Activated CD4-positive, alpha-beta T cell treated with anti-CD3 and anti-CD28 coated beads for 1 hour (primary cell): Measurements from ENCODE around the gene KIF11.
A peak's percentile ranks its signal among the peaks of the same experiment; 100 is the strongest.
"Not testable (repeated sequence)": the region's sequence is repeated elsewhere in the genome, so short reads cannot be mapped to it uniquely, and the experiment has no call there.

ENCODE experiments used
- DNase-seq: peaks from one replicate; pipeline ENCODE4 v3.0.0-alpha.2; 2020

Gene KIF11

DNA sequence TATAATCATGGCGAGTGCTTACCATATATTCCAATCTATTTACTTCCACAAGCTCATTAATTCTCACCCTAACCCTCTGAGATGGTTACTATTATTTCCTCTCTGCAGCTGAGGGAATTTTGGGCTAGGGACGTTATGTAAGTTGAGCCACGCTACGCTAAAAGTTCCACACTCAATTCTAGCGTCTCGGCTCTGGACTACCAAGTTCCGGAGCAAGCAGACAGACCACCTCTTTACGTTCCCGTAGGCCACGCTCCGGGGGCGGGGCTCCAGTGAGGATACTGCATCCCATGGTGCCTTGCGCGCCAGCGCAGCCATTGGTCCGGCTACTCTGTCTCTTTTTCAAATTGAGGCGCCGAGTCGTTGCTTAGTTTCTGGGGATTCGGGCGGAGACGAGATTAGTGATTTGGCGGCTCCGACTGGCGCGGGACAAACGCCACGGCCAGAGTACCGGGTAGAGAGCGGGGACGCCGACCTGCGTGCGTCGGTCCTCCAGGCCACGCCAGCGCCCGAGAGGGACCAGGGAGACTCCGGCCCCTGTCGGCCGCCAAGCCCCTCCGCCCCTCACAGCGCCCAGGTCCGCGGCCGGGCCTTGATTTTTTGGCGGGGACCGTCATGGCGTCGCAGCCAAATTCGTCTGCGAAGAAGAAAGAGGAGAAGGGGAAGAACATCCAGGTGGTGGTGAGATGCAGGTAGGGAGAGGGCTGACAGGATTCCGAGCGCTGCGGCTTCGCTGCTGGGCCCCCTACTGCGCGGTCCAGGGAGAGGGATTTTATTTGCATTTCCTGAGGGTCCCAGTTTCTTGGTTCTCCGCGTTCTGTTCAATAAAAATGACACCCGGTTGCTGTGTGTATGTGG, at the start of gene KIF11:
TSS of gene KIF11 (plus strand) at position 370 of the 858 bp plus-strand sequence. CDS start at position 616, 246 bp downstream.
- peak; percentile 91 for DNase-seq

DNA sequence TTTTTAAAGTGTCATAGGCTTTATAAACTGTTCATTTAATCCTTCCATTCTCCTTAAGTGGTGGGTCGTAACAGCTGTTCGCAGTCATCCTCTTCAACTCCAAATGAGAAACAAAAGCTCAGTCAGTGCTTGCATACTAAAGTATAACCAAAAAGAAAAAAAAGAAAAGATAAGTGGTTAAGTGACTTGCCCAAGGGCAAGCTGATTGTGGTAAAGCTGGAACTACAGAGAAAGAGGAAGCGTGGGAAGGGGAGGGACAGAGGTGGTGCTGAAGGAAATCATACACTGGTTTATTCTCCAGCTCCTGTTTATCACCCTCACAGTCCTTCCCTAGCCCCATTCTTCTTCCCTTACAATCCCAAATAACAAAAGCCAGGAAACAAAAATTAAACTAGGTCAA, 48.6 kb upstream of the KIF11 start:
- DNase-seq: no peak

DNA sequence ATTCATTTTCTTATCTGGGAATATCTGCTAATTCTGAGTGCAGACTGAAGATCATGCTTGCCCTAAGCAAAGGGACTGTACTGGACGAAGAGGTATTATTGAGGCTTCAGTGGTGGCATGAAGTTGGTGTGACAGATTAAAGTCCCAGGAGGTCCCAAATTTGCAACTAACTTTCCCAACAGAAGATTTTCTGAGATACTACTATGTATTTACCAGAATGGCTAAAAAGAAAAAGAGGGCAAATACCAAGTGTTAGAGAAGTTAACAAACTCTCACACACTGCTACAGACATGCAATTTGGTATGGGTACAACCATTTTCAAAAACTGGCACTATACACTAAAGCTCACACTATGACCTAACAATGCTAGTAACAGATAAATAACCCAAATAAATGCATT, 47.4 kb upstream of the KIF11 start:
- no peak for DNase-seq

DNA sequence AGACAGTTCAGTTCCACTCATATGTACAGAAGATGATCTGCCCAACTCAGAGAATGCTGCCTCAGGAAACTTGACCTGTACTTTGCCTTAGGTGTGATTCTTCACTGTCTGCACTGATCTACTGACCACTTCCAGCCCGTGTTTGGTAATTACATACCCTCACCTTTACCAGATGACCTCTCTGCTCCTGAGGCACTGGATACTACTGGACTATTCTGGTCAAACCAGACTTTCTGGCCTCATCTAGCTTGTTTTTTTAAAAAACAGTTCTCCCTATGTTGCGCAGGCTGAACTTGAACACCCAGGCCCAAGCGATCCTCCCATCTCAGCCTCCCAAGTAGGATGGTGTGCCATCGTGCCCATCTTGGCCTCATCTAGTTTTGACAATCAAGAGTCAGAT, 45.3 kb upstream of the KIF11 start:
- DNase-seq: no peak

DNA sequence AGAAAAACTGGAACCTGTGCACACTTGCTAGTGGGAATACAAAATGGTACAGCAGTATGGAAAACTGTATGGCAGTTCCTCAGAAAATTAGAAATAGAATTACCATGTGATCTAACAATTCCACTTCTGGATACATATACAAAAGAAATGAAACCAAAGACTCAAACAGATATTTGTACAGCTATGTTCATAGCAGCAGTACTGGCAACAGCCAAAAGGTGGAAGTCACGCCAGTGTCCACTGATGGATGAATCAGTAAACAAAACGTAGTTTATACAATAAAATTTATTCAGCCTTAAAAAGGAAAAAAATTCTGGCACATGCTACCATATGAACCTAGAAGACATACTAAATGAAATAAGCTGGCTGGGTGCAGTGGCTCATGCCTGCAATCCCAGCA, 42.0 kb upstream of the KIF11 start:
- no peak for DNase-seq

DNA sequence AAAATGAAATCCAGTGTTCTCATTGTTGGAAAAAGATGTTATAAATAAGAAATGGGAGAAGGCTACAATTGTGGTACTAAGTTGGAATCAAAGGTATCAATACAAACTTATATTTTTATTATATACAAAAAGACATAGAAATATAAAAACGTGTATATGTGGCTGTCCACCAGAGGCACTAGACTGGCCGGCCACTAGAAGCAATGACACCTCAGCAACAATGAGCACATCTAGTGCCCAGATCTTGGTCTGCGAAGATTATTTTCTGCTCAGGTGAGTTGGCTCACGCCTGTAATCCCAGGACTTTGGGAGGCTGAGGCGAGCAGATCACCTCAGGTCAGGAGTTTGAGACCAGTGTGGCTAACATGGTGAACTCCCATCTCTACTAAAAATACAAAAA, 40.6 kb upstream of the KIF11 start:
- no peak for DNase-seq

DNA sequence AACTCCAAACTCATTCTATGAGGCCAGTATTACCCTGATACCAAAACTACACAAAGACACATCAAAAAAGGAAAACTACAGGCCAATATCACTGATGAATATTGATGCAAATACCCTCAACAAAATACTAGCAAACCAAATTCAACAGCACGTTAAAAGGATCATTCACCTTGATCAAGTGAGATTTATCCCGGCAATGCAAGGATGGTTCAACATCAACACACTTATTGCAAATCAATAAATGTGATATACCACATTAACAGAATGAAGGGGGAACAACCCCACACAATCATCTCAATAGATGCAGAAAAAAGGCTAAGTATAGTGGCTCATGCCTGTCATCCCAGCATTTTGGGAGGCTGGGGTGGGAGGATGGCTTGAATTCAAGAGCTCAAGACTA, 39.0 kb upstream of the KIF11 start:
- no peak for DNase-seq

DNA sequence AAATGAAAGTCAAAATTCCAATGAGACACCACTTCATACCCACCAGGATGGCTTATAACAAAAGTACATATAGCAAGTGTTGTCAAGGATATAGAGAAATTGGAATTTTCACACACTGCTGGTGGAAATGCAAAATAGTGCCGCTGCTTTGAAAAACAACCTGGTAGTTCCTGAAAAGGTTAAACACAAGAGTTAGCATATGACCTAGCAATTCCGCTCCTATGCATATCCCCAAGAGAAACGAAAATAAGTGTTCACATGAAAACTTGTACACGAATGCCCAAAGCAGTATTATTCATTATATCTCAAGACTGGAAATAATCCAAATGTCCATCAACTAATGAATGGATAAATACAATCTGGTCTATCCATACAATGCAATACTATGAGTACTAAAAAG, 33.9 kb upstream of the KIF11 start:
- no peak for DNase-seq

DNA sequence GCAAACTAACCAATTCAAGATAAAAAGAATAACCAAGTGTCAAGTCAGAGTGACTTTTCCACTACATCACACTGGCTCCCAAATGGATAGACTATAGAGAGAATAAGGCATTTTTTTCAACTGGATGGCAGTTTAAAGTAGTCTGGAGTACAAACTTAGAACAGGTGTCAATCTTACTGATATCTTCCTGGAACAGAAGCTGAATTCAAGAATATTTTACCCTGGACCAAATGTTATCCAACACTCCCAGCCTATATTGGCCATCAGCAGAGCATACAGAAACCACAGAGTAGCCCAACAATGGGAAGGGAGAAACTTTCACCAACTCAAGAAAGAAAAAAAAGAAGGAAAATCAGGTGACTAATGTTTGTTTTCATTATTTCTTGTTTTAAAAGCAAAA, 30.5 kb upstream of the KIF11 start:
- DNase-seq: no peak

DNA sequence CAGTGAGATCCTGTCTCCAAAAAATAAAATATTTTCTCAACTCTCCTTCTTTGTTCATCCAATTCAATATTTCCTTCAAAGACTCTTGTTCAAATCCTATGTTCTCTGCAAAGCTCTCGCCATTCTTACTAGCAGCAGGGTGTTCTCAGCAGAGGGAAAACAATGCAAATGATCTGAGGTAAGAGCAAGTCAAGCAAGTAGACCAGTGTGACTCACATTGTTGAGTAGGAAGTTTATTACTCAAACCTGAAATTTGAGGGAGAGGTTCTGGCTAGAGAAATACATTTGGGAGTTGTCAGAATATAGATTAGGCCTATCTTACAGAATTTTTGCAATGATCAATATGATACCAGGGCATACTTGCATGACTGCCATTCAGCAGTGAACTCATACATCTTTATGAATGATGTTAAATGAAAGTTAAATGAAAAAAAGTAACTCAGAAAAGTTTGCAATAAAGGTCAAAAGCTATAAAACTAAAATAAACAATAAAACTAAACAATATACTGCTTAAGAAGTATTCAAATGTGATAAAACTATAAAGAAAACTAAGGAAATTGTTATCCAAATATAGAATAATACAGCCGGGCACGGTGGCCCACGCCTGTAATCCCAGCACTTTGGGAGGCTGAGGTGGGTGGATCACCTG, 24.9 kb upstream of the KIF11 start:
- DNase-seq: no peak

DNA sequence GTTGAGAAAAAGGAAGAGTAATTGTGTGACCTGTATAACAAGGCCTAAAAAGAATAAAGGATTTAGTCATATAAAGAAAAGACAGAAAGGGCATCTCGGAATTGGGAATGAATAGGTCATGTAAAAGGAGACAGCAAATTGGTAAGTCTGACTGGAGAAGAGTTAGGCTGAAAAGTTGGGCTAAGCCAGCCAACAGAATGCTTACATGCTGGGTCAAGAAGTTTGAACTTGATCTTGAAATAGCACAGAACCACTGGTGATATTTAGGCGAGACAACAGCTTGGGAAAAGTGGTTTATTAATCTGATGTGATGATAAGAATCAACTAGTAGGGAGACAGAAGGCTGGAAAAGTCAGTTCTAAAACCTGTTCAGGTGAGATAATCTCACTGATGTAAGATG, 23.9 kb upstream of the KIF11 start:
- no peak for DNase-seq

DNA sequence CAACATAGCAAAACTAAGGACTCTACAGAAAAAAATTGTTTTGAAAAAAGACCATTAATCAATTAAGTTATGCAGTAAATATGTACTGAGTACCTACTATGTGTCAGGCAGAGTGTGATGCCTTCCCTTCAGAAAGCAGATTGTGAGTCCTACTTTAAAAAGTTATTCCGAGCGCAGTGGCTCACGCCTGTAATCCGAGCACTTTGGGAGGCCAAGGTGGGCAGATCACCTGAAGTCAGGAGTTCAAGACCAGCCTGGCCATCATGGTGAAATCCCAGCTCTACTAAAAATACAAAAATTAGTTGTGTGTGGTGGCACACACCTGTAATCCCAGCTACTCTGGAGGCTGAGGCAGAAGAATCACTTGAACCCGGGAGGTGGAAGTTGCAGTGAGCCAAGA, 23.3 kb upstream of the KIF11 start:
- not testable (repeated sequence) for DNase-seq

DNA sequence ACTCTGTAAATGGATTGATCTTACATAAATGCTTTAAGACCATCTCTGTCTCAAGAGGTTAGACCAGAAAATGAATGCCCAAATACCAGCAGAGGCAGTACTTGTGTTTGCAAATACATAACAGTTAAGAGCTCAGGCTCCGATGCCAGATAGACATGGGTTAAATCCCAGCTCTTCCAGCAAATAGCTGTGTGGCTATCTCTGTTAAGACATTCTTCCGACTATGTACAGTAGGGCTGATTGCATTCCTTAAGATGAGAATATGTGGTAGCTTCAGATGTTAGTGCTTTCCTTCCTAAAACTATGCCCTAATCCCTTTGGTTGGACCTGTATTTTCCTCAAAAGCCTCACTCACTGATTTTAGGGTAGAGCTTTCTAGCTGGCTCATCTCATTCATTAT, 21.3 kb upstream of the KIF11 start:
- no peak for DNase-seq

DNA sequence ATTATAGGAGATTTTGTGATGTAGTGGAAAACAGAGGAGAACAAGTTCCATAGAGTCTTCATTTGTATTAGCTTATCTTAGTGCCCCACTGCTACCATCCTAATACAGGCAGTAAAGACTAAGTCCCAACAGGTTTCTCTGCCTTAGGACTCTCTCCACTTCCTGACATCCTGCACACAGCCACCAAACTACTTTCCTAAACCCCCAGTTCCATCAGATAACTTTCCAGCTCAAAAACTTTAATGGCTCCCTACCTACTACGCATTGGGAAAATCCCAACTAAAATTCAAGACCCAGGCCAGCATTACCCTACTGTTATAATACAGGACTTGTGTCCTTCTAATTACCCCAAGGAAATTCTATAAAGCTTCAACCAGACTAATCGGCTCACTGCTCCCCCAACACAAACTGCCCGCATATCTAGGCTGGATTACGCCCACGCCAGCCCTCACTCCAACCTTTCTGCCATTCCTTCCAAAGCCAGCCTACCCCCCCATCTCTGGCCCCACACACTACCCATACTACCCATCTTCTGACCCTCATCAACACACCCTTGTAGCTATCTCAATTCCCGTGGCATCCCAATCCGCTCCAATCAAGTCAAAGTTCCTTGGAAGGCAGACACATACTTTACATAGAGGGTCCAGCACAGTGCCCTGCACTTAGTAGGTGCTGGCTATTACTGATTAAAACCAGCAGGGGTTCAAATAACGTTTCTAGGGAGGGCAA, 20.4 kb upstream of the KIF11 start:
- DNase-seq: no peak

DNA sequence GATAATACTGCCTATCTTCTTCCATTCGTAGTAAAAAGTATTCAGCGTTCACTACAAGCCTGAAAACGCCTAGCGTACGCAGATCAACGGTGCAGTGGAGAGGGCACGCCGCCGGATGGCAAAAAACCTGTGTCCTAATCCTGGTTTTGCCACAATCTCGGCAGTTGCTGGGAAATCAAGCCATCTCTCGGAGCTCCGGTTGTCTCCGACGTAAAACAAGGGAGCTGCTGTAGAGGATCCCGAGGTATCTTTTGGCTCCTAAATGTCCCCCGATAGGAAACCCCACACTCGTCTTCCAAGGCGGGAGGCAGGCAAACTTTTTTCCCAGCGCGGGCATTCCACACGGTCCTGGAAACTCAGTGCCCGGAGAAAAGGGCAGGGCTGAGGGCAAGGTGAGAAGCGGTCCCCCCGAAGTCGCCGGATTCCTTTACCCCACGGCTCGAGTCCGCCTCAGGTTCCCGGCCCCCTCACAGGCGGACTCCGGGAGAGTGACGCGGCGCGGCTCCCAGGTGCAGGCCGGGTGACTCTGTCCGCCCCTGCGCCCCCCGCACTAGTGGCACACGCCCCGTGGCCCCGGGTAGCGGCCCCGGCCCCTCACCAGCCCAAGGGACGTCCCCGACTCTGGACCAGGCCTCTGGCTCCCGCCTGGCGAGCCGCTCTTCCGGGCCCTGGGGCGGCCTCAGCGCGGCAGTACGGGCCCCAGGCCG, 19.7 kb upstream of the KIF11 start:
- DNase-seq: peak; percentile 10

DNA sequence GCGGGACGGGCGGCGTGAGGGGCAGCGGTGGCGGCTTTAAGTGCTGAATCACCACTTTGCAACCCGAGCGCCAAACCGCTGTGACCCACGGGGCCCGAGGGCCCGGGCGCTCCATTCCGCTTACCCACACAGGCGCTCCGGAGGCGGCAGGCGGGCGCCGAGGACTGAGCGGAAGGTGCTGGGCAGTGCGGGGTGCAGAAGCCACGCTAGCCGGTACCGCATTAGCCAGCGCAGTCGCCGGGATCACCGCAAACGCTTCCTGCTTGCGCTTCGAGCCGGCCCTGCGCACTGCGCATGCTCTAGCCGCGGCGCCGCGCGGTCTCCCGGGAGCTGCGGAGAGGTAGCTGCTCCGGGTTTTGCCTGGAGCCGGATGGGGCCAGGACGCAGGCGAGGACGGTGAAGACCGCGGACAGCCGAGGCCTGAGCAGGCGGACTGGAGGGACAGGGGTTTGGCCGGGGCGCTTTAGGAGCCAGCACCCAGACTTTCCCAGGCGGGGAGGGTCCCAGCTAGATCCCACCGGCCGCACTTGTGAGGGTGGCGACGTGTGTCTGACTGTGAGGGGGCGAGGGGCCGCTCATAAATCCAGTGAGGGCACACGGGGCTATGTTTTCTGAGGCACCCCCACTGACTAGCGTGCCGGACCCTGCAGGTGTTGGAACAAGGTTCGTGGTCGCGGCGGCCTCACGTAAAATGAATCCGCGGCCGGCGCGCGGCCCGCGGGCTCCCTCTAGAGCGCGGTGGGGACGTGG, 19.0 kb upstream of the KIF11 start, which contains the start of gene IDE:
TSS of gene IDE (minus strand) at position 296 of the 750 bp plus-strand sequence. CDS start at position 222, 74 bp downstream.
- DNase-seq: peak; percentile 67

DNA sequence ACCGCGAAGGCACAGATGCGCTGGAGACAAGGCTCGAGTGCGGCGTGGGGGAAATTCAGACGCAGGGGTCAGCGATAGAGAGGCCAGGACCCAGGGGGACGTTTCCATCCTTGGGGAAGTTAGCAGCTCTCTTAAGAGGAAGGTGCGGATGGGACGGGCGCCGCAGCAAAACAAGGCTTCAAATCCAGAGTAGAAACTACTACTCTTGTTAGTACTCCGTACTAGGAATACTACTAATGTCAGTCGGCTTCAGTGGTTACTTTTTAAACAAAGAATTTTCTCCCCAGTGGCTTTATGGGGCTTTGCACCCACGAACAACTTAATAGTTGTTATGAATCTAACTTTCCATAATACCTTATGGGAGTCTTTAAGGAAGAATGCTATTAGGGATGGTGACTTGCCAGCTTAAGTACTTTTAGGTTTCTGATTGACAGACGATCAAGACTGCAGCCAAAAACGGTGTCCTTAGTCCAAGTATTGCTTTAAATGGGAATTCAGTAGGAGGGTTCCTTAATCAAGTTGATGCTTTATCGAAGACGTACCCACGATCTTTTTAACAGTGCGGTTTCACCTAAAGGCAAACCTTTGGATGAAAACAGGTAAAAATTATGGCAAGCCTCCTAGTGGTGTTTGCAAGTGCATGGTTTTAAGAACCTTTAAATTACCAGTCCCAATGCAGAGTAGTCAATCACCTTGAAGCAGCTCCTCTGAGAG, 18.2 kb upstream of the KIF11 start:
- no peak for DNase-seq

DNA sequence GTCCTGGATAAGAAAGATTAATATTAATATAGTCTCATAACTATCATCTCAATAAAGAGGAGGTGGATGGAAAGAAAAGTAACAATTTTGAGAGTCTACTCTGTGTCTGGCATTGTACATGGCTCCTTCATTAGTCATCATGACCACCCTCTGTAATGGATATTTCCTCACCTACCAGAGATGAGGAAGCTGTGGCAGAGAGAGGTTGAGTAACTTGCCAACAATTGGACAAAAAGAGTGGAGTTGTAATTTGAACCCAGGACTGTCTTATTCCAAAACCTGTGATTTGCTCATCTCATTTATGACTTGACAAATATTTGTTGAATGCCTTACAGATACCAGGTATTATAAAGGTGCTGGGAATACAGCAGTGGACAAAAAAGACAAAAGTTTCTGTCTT, 17.0 kb upstream of the KIF11 start:
- DNase-seq: no peak

DNA sequence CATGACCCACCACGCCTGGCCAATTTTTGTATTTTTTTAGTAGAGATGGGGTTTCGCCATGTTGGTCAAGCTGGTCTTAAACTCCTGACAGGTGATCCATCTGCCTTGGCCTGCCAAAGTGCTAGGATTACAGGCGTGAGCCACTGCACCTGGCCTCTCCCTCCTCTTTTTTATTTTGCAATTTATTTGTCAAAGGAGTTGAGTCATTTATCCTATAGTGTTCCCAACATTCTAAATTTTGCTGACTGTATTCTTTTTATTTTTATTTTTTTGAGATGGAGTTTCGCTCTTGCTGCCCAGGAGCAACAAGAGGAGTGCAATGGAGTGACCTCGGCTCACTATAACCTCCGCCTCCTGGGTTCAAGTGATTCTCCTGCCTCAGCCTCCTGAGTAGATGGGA, 10.6 kb upstream of the KIF11 start:
- not testable (repeated sequence) for DNase-seq

DNA sequence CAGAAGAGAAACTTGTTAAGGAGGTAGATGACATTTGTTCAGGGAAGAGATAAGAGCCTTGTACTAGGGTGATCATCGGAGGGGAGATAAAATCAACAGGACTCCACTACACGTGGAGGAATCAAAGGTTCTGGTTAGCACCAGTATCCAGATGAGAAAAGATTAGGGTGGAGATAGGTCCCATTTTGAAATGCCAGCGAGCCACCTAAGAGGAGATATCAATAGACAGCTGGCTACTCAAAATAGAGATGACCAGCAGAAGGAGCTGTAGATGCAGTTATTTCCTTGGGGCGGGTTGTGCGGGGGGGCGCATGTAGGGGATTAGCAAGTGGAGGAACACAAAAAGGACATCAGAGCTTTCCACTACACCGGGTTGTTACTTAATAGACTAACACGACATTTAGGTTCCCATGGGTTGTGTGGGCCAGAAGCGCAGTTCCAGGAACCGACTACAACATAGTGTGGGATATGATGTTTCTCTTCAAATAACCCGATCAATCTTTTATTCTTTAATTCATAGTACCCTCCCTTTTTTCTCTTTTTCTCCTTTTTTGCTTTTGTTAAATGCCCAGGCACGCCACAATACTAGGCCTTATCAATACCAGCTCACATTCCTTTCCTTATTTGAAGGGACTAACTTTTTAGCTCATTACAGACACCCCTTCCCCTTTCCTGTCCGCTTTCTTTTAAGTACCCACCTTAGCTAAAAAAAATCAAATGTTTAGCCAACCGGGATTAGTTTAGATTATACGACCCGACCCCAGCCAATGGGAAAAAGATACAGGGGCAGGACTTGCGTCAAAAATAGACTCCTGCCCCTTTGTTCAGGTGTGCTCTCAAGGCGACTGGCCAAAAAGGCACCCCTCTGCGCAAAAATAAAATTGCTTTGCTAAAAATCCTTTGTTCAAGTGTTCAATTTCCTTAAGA, 2.0 kb upstream of the KIF11 start:
- DNase-seq: no peak
